A673 (cell line): ENCODE measurements around the gene MAML2.

ENCODE experiments used
- CTCF ChIP-seq: fragments of 300-800, 200-600 bp; sonication (generic); conservative IDR thresholded peaks from 2 replicates; pipeline ENCODE4 v1.5.1; 2017; ENCODE audit warnings: low read depth, mild to moderate bottlenecking, antibody characterized with exemption, low read length, moderate library complexity, mixed read lengths
- EZH2 ChIP-seq: fragments of 200-600 bp; sonication (generic); IDR thresholded peaks from 2 replicates; pipeline ENCODE4 v1.6.1; 2017; ENCODE audit warnings: borderline replicate concordance, low read depth, mild to moderate bottlenecking, mixed read lengths, antibody characterized with exemption, low read length; ENCODE audit not compliant: poor library complexity, severe bottlenecking

- TF ChIP-seq CTCF (no peak), EZH2 (no peak)
Measured at GRCh38 chr11:96070453-96070852, 272.5 kb downstream of the MAML2 start.
